ENCODE results near the gene SCD.

SCD gene

DNA sequence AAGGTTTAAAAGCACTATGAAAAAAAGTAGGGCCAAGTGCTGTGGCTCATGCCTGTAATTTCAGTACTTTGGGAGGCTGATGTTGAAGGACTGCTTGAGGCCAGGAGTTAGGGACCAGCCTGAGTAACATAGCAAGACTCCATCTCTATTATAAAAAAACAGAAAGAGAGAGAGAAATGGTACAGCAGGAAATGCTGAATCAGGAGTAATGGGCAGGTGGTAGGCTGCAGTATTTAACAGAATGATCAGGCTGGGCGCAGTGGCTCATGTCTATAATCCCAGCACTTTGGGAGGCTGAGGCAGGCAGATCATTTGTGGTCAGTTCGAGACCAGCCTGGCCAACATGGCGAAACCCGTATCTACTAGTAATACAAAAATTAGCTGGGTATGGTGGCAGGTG, 49.6 kb downstream of the SCD start:
- no peak for DNase-seq (ENCODE audit: low read depth in 3 of 3)

DNA sequence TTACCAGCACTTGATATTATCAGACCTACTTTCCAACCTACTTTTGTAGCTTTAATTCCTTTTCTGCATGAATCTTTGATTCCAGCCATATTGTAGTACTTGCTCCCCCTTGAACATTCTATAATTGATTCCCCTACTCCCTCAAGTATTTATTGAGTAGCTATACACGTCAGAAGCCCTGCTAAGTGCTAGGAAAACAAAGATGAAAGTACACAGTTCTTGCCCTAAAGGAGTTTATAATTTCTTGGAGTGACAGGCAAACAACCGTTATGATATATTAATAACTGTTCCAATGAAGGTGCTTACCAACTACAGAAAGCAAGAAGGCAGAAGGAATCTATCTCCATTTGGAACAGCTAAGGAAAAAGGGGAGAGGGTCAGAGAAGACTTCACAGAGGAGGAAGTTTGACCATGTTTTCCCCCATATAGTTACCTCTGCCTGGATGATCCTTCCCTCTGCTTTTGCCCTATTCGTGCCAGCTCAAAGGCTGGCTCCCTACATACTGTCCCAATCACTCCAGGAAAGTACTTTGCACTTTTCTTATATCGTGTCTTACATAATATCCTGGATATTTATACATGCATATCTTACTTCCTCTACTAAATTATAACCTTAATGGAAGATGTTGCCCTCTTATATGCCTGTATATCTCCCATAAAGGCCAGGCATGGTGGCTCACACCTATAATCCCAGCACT, 54.7 kb downstream of the SCD start:
- DNase-seq (ENCODE audit: low read depth in 3 of 3) = no peak

DNA sequence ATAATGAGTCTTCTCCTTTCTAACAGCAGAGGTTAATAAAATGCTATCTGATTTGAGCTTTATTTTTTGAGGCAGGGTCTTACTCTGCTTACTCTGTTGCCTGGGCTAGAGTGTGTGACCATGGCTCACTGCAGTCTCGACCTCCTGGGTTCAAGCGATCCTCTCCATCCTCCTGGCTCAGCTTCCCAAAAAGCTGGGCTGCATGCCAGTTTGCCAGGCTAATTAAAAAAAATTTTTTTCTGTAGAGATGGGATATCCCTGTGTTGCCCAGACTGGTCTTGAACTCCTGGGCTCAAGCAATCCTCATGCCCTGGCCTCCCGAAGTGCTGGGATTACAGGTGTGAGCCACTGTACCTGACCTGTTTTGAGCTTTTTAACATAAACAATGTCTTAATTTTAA, 56.7 kb downstream of the SCD start:
- no peak for DNase-seq (ENCODE audit: low read depth in 3 of 3)

DNA sequence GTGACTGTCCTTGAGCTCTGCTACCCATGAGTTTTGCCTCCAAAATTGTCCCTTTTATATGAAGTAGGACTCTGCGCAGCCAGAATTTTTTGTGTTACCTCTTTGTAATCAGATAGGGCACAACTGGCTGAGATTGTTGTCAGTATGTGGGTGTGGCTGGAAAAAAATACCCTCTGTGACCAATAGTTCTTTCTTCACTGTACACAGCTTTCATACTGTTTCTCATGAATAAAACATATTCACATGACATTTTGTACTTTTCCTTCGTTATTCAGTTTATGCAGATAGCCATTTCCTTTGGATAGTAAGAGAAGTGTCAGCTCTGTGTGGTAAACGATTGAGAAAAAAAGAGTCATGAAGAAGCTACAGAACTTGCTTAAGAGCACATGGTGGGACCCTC, 66.1 kb downstream of the SCD start:
- no peak for DNase-seq (ENCODE audit: low read depth in 3 of 3)
